ENCODE data around the gene RAB33A. TPM values are rescaled to one million over a fixed set of nuclear protein-coding genes. Genes with fewer than 3 reads are reported as not detected.
A peak's percentile ranks its signal among the peaks of the same experiment; 100 is the strongest.

Gene RAB33A
- total and polyA plus RNA-seq, 9 of the 15 experiments (the other 6 are each of a cell fraction or from before 2014, with no cell fraction given): 0.04 to 0.20 (median 0.06) TPM; not detected in 4

- TF ChIP-seq KLF16 (IDR thresholded peaks at IDR 0.05): peak; percentile 98
- TF ChIP-seq NFIC (IDR thresholded peaks at IDR 0.05): peak; percentile 99
- TF ChIP-seq ZNF589 (CRISPR knock-in tag; IDR thresholded peaks at IDR 0.05; ENCODE audit: low read depth): peak; percentile 89
- peak; percentile 99 for TF ChIP-seq CCNT2 (IDR thresholded peaks at IDR 0.05; ENCODE audit: borderline replicate concordance, extremely low read depth, insufficient read length, low read depth, low read length)
- TF ChIP-seq HES1 (IDR thresholded peaks at IDR 0.05; ENCODE audit: low read depth): peak; percentile 91
- TF ChIP-seq BRD9 (IDR thresholded peaks at IDR 0.05; ENCODE audit: low read depth, partially characterized antibody): peak; percentile 71
- TF ChIP-seq TAF9B (IDR thresholded peaks at IDR 0.05; ENCODE audit: partially characterized antibody): peak; percentile 60
- TF ChIP-seq PHB2 (IDR thresholded peaks at IDR 0.05; ENCODE audit: low read depth): peak; percentile 96
- no peak for TF ChIP-seq MCM2 (IDR thresholded peaks at IDR 0.05; ENCODE audit: low read depth)
- peak; percentile 83 for TF ChIP-seq BACH1 (tag; IDR thresholded peaks at IDR 0.05)
- no peak for TF ChIP-seq E2F4 (CRISPR knock-in tag; IDR thresholded peaks at IDR 0.05; ENCODE audit: low read depth)
- 0 out of 2 replicates have a peak, but pooled peaks have one; percentile 43 for TF ChIP-seq ELF4 (CRISPR knock-in tag; IDR thresholded peaks at IDR 0.05)
- TF ChIP-seq TCF3 (CRISPR knock-in tag; IDR thresholded peaks at IDR 0.05): peak; percentile 99
- TF ChIP-seq CBX5 (IDR thresholded peaks at IDR 0.05; ENCODE audit: borderline replicate concordance, low read depth): no peak
- TF ChIP-seq MBD2 (IDR thresholded peaks at IDR 0.05; ENCODE audit: borderline replicate concordance, low read depth): peak; percentile 78; the same call in 1 of the 2 replicates
- no peak for TF ChIP-seq CTCFL (IDR thresholded peaks at IDR 0.05; ENCODE audit: borderline replicate concordance, insufficient read depth, low read depth, low read length, poor library complexity, severe bottlenecking)
- TF ChIP-seq NR2C1 (IDR thresholded peaks at IDR 0.05): no peak
- TF ChIP-seq NR2C1 (tag; IDR thresholded peaks at IDR 0.05): 0 out of 2 replicates have a peak, but pooled peaks have one; percentile 29
- peak; percentile 74 for TF ChIP-seq BHLHE40 (IDR thresholded peaks at IDR 0.05; ENCODE audit: low read length)
Observed at GRCh38 chrX:130179579-130180215, 7.9 kb downstream of the RAB33A start (continued).

Data from K562 (cell line).